AG09309 (cell line): Measurements from ENCODE around the gene MYL5.

Experiments
- DNase-seq: peaks from one replicate; pipeline ENCODE4 v3.0.0-alpha.2; 2010; ENCODE audit warnings: low read depth
- H3K4me3 ChIP-seq: 2 replicates; pipeline ENCODE4 v1.5.1; 2011; ENCODE audit warnings: mild to moderate bottlenecking, low read depth, low read length, moderate library complexity; ENCODE audit not compliant: control insufficient read depth
- CTCF ChIP-seq: IDR thresholded peaks from 2 replicates; pipeline ENCODE4 v1.5.1; 2011; ENCODE audit warnings: mild to moderate bottlenecking, low read depth, low read length, inconsistent platforms; ENCODE audit not compliant: insufficient read depth, control insufficient read depth; ENCODE audit errors: missing control alignments

MYL5 gene

GRCh38 chr4:654871-655463 lies 19.4 kb upstream of the MYL5 start:
- no peak overlapping the region for H3K4me3 ChIP-seq
- no peak for TF ChIP-seq CTCF
- DNase-seq, result no peak

DNA sequence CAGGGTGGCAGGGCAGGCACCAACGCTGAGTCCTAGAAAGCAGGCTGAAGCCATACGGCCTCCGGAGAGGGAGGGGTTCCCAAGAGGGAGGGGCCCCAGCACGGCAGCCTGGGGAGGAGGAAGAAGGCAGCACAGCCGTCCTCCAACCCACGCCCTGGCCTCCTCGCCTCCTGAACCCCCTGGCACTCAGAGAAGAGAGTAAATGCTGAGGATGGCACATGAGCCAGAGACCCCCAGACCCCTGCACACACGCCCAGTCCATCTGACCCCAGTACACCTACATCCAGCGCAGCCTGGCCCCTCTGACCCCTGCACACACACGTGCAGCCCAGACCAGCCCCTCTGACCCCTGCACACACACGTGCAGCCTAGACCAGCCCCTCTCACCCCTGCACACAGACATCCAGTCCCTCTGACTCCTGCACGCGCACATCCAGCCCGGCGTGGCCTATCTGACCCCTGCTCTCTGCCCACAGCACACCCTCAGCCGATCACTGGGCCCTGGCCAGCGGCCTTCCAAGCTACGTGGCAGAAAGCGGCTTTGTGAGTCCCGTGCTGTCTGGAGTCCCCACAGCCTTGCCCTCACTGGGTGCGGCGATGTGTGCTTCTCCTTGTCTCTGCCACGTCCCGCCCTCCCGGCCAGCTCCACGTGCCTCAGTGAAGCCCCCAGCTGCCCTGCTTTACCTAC lies 18.7 kb upstream of the MYL5 start:
- TF ChIP-seq CTCF, result no peak
- DNase-seq, result no peak
- no peak overlapping the region for H3K4me3 ChIP-seq

DNA sequence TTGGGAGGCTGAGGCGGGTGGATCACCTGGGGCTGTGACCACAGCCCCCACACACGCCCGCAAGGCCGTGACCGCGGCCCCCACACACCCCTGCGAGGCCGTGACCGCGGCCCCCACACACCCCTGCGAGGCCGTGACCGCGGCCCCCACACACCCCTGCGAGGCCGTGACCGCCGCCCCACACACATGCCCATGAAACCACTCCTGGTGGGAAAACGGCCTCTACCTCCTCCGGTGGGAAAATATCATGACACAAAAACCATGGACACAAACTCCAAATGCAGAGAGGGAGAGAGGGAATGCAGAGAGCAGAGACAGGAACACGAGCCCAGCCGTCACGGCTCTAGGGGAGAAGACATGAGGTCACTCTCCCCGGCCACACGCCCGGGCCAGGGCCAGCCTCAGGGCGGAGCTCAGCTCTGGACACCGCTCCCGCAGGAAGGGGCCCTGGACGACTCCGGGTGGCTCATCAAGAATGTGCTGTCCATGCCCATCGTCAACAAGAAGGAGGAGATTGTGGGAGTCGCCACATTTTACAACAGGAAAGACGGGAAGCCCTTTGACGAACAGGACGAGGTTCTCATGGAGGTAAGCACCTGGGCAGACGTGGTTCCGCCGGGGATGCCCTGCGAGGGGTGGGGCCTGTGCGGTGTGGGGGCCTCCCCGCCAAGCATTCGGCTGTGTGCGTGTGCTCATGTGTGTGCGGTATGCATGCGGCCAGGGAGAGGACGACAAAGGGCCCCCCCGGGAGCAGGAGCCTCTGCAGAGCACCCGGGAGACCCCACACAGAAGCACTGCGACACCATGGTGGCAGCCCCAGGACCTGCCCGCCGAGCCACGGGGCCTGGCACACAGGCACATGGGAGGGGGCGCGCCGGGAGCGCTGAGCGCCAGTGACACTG lies 17.7 kb upstream of the MYL5 start:
- TF ChIP-seq CTCF, result no peak
- DNase-seq, result no peak
- no peak overlapping the region for H3K4me3 ChIP-seq

- DNase-seq, result no peak
- no peak for TF ChIP-seq CTCF
- H3K4me3 ChIP-seq, result no peak overlapping the region
These were observed 17.0 kb upstream of the MYL5 start for GRCh38 chr4:657338-657833.

DNA sequence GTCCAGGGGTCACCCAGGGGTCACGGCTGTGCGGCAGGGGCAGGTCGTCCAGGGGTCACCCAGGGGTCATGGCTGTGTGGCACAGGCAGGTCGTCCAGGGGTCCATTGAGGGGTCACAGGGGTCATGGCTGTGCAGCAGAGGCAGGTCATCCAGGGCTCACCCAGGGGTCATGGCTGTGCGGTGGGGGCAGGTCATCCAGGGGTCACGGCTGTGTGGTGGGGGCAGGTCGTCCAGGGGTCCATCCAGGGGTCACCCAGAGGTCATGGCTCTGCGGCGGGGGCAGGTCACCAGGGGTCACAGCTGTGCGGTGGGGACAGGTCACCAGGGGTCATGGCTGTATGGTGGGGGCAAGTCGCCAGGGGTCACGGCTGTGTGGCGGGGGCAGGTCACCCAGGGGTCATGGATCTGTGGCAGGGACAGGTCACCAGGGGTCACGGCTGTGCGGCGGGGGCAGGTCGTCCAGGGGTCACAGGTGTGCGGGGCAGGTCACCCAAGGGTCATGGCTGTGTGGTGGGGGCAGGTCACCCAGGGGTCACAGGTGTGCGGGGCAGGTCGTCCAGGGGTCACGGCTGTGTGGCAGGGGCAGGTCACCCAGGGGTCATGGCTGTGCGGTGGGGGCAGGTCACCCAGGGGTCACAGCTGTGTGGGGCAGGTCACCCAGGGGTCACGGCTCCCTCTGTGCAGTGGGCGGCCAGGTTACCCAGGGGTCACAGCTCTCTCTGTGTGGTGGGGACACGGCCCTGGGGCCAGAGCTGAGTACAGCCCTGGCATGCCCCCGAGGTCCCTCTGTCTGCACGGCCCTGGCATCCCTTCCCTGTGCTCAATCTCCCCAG lies 16.3 kb upstream of the MYL5 start:
- DNase-seq, result no peak
- no peak overlapping the region for H3K4me3 ChIP-seq
- TF ChIP-seq CTCF, result no peak
